IPS DF 6.9 (cell line): ENCODE results near the gene GPC5.

Experiments
- DNase-seq: peaks from one replicate; pipeline ENCODE4 v3.0.0-alpha.2; 2013; ENCODE audit warnings: low read depth, low spot score
- H3K27ac ChIP-seq: one replicate; pipeline ENCODE4 v1.5.1; 2013; ENCODE audit warnings: low read length, control low read depth
- H3K27me3 ChIP-seq: 2 replicates; pipeline ENCODE4 v1.6.1; 2013; ENCODE audit warnings: mild to moderate bottlenecking, low read length; ENCODE audit not compliant: control insufficient read depth, insufficient read depth
- H3K36me3 ChIP-seq: 2 replicates; pipeline ENCODE4 v1.6.1; 2013; ENCODE audit warnings: low read length; ENCODE audit not compliant: control insufficient read depth, insufficient read depth
- H3K4me1 ChIP-seq: 2 replicates; pipeline ENCODE4 v1.6.1; 2013; ENCODE audit warnings: low read length; ENCODE audit not compliant: control insufficient read depth, insufficient read depth
- H3K4me3 ChIP-seq: 2 replicates; pipeline ENCODE4 v1.5.1; 2013; ENCODE audit warnings: mild to moderate bottlenecking, low read length
- H3K9me3 ChIP-seq: 2 replicates; pipeline ENCODE4 v1.6.1; 2013; ENCODE audit warnings: low read length, inconsistent platforms; ENCODE audit not compliant: control insufficient read depth, insufficient read depth
- WGBS: extraction: QIAGEN DNeasy Blood & Tissue Kit; methylation state at CpG from one replicate; pipeline ENCODE4 v1.1.7; 2013; ENCODE audit warnings: mixed read lengths, missing lambda C conversion rate; ENCODE audit not compliant: insufficient read length, insufficient coverage; 5-methylcytosine and 5-hydroxymethylcytosine counted together

GPC5 gene

DNA sequence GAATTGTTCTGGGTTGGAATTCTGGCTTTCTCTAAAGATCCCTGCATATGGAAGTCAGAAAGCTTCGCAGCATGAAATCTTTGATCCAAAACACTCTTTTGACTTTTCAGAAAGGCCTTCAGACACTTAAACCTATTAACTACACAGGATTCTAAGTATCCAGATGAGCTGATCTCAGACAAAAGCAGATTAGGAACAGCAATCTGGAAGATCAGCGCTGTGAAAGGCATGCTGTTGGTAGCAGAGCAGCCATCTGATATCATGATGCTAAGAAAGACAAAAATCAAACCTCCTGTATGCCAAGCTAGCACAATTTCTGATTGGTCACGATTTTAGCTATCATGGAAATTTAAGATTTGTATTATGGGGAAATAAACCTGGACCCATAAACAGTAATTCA is 589.9 kb downstream of the GPC5 start:
- Histone ChIP-seq H3K4me1 (no peaks in the 10 kb centered on the region), H3K27me3 (no peaks in the 10 kb centered on the region), H3K27ac (no peak overlapping the region), H3K9me3 (no peaks in the 10 kb centered on the region), H3K4me3 (no peak overlapping the region), H3K36me3 (no peaks in the 10 kb centered on the region)
- WGBS = no CpG with 5 or more reads among the region's 3 CpGs
- DNase-seq = no peak

DNA sequence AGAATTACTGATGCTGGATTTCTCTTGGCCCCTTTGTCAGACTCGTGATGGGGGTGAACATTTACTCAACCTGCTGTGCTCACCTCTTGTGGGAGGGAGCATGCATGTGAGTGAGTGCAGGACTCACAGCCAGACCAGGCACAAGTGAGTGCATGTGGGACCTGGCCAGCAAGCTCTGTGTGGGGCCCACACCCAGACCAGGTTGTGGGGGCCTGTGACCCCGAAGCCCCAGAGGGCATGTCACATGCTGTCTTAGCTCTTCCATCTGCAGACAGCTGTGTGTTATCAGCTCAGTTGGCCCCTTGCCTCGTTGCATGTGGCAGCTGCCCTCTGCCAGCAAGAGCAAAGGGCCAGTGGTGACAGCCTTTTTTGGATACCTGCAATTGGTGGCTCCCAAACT is 614.4 kb downstream of the GPC5 start:
- Histone ChIP-seq H3K36me3 (no peaks in the 10 kb centered on the region), H3K27me3 (no peaks in the 10 kb centered on the region), H3K4me3 (no peak overlapping the region), H3K4me1 (no peaks in the 10 kb centered on the region), H3K27ac (no peak overlapping the region), H3K9me3 (no peaks in the 10 kb centered on the region)
- no CpG with 5 or more reads among the region's 3 CpGs for WGBS
- no peak for DNase-seq

DNA sequence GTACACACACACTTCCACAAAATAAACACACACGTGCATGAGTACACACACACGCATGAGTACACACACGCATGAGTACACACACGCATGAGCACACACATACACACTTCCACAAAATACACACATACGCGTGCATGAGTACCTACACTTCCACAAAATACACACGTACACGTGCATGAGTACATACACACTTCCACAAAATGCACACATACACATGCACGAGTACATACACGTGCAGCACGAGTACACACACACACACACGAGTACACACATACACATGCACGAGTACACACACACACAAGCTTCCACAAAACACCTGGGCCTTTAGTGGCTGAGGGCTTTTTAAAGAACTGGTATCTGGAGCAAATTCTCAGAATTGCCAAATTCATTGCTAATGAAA is 619.3 kb downstream of the GPC5 start:
- no peak for DNase-seq
- Histone ChIP-seq H3K4me3 (no peak overlapping the region), H3K36me3 (no peaks in the 10 kb centered on the region), H3K27ac (no peak overlapping the region), H3K27me3 (no peaks in the 10 kb centered on the region), H3K4me1 (no peaks in the 10 kb centered on the region), H3K9me3 (no peaks in the 10 kb centered on the region)
- 100% methylated on average over 3 of the region's 13 CpGs for WGBS

DNA sequence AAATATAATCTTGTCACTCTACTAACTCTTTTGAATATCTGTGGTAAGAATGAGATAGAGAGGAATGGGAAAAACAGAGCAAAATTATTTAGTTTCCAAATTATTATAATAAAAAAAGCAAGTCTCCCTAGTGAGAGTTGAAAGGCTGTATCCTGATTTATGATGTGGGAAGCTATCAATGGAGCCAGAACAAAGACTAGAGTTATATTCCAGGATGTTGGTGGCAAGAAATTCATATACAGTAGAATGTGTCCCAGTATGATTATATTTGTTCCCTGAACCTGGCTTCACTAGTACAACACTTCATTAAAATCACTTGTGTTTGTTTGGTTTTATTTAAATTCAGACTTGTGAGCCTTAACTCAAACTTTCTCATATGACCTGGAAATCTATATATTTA is 630.3 kb downstream of the GPC5 start:
- Histone ChIP-seq H3K27ac (no peak overlapping the region), H3K36me3 (no peaks in the 10 kb centered on the region)

DNA sequence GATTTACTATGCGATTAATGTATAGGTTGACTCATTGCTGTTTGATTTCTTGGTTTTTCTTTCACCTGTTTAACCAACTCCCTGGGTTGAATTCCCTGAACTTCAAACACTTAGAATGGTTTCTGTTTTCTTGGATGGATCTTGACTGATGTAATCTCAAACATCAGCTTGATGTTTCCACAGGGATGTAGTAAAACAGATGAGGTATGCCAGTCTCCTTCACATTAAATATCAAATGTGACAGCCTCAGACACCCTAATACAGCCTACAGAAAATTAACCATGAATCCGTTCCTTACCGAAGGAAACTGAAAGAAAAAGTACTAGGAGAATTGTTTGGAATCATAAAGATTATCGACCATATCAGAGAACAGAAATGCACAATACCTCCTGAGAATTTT is 631.2 kb downstream of the GPC5 start:
- Histone ChIP-seq H3K36me3 (no peaks in the 10 kb centered on the region), H3K9me3 (no peaks in the 10 kb centered on the region), H3K4me1 (no peaks in the 10 kb centered on the region), H3K27me3 (no peaks in the 10 kb centered on the region), H3K4me3 (no peak overlapping the region), H3K27ac (no peak overlapping the region)
- DNase-seq = no peak
- no CpG with 5 or more reads among the region's 4 CpGs for WGBS

More for the DNA sequence above, 630.3 kb downstream of the GPC5 start:
- H3K4me1 ChIP-seq = no peaks in the 10 kb centered on the region
- no peak for DNase-seq
- H3K9me3 ChIP-seq = no peaks in the 10 kb centered on the region
- no peaks in the 10 kb centered on the region for H3K27me3 ChIP-seq
- no peak overlapping the region for H3K4me3 ChIP-seq

DNA sequence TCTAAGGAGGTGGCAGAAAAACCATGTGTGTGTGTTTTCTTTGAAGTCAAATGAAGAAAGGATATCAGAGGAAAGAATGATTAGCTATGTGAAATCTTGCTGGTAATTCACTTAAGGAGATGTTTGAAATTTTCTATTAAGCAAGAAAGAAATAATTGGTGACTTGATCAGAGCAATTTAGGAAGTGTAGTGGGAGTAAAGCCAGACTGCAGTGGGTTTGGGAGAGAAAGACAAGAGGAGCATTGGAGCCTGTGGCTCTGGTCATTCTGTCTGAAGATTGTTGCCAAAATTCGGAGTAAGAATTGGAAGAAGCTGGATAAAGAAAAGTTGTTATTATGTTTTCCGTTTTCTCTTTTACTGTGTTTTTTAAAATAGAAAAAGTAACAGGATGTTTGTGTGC is 640.5 kb downstream of the GPC5 start:
- H3K36me3 ChIP-seq = no peaks in the 10 kb centered on the region
- H3K9me3 ChIP-seq = no peaks in the 10 kb centered on the region
- H3K27ac ChIP-seq = no peak overlapping the region
- H3K27me3 ChIP-seq = no peaks in the 10 kb centered on the region
- DNase-seq = no peak
- no peak overlapping the region for H3K4me3 ChIP-seq
- H3K4me1 ChIP-seq = no peaks in the 10 kb centered on the region
- no CpG with 5 or more reads among the region's 2 CpGs for WGBS

DNA sequence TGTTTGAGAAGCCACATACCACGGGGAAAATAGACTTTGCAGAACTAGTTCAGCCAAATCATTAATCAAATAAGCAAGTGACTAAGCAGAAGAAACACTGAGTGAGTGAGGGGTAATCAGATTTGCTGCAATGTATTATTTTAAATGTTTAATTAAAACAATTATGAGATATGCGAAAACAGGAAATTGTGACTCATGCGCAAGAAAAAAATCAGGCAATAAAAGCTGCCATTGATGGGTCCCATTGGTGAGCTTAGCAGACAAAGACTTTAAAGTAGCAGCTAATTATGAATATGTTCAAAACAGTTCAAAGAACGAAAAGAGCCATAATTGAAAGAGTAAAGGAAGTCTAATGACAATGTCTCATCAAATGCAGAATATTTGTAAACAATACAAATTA is 644.1 kb downstream of the GPC5 start:
- Histone ChIP-seq H3K9me3 (no peaks in the 10 kb centered on the region), H3K4me3 (no peak overlapping the region), H3K4me1 (no peaks in the 10 kb centered on the region), H3K27me3 (no peaks in the 10 kb centered on the region), H3K27ac (no peak overlapping the region), H3K36me3 (no peaks in the 10 kb centered on the region)
- no CpG with 5 or more reads among the region's 4 CpGs for WGBS
- DNase-seq = no peak

DNA sequence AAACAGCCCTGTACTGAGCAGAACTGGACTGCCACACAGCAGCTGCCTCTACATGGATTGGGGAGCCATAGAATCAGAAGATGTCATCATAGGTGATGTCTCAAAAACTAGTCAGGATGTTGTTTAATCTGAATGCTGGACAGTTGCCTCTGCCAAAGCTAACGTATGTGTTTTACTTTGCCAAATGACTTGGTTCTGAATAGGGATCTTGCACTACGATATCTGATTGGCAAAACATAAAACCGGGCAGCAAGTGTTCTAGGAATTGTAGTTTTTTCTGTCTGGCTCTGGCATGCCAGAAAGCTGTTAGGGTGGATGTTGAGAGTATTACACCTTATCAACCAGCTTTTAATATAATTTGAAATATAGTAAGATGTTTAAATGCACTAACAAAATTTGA is 645.9 kb downstream of the GPC5 start:
- no CpG with 5 or more reads among the region's 3 CpGs for WGBS
- Histone ChIP-seq H3K27me3 (no peaks in the 10 kb centered on the region), H3K27ac (no peak overlapping the region), H3K4me1 (no peaks in the 10 kb centered on the region), H3K4me3 (no peak overlapping the region), H3K9me3 (no peaks in the 10 kb centered on the region), H3K36me3 (no peaks in the 10 kb centered on the region)
- DNase-seq = no peak

DNA sequence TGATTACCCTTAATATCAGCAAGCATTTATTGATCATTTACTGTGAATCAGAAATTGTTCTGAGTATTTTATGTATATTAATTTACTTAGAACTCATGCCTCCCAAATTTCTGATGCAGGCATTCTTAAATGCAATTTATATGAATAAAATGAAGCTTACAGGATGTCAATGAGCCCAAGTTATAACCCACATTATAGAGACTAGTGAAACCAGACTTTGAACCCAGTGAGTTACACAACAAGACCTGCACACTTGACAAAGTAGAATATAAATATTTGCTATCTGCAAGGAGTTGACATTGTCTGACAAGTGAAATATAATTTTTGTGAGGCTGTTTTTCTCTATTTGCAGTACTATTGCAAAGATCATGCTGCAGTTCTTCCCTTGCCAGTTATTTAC is 656.0 kb downstream of the GPC5 start:
- Histone ChIP-seq H3K27me3 (no peaks in the 10 kb centered on the region), H3K4me3 (no peak overlapping the region), H3K36me3 (no peaks in the 10 kb centered on the region), H3K9me3 (no peaks in the 10 kb centered on the region), H3K4me1 (no peaks in the 10 kb centered on the region), H3K27ac (no peak overlapping the region)
- DNase-seq = no peak

DNA sequence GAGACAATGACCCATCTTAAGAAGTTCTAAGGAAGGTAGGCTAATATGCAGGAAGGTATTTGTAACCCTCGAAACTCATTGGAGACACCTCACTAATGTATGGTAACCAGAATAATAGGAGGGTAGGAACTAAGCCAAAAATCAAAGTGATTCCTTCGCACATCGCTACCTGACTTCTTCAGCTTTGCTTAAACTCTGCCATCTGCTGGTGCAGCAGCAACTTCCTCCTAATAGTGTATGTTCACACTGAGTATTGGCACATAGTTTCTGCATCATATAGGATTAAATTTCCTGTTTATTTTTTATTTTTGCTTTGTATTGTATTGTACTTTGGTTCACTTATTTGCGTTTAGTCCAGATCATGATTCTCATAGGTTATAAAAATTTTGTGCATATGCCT is 676.2 kb downstream of the GPC5 start:
- H3K4me3 ChIP-seq = no peak overlapping the region

DNA sequence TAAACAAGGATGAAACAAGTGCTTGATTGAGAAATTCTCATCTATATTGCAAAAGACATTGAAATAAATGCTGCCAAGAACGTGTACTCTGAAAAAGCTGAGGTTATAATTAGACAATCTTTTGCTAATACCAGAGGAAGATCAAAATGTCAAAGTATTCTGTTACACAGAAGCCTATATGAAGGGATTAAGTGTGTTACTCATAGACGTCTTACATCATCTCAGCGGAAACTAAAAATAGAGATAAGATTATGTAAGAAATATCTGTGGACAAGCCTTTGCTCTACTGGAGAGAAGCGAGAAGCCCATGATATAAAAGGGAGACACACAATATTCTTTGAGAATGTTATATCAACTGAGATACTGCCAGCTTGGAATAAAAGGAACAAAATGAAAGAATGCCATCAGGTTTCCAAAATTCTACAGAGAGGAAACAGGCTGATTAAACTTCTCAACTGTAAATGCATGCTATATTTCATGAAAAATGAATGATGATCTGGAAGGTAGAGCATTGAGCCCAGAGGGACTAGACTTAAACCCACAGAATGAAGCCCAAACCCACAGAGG is 699.0 kb downstream of the GPC5 start:
- no peaks in the 10 kb centered on the region for H3K36me3 ChIP-seq
- no peak for DNase-seq
- no peak overlapping the region for H3K27ac ChIP-seq
- WGBS = no CpG with 5 or more reads among the region's 4 CpGs
- no peaks in the 10 kb centered on the region for H3K4me1 ChIP-seq
- H3K4me3 ChIP-seq = no peak overlapping the region
- no peaks in the 10 kb centered on the region for H3K9me3 ChIP-seq
- H3K27me3 ChIP-seq = no peaks in the 10 kb centered on the region

More for the DNA sequence above, 676.2 kb downstream of the GPC5 start:
- DNase-seq = no peak
- H3K27me3 ChIP-seq = no peaks in the 10 kb centered on the region
- no peaks in the 10 kb centered on the region for H3K4me1 ChIP-seq
- no CpG with 5 or more reads among the region's 4 CpGs for WGBS
- no peaks in the 10 kb centered on the region for H3K9me3 ChIP-seq
- H3K27ac ChIP-seq = no peak overlapping the region
- H3K36me3 ChIP-seq = no peaks in the 10 kb centered on the region
